Mammary epithelial cell (primary cell): ENCODE measurements around the gene AUTS2.

Experiments
- CTCF ChIP-seq, 2 donors: IDR thresholded peaks in 1 of 2; conservative IDR thresholded peaks in 1 of 2; 2 replicates each; pipeline ENCODE4 v1.5.1; 2011 to 2012; ENCODE audit warnings: inconsistent platforms in 2 of 2, low read length in 2 of 2, mild to moderate bottlenecking in 2 of 2, control low read depth in 1 of 2, low read depth in 1 of 2; ENCODE audit not compliant: insufficient read depth in 1 of 2; ENCODE audit errors: extremely low read depth in 1 of 2
- EZH2 ChIP-seq: IDR thresholded peaks from 2 replicates; pipeline ENCODE4 v1.6.1; 2012; ENCODE audit warnings: low read length, inconsistent platforms, borderline replicate concordance

DNA sequence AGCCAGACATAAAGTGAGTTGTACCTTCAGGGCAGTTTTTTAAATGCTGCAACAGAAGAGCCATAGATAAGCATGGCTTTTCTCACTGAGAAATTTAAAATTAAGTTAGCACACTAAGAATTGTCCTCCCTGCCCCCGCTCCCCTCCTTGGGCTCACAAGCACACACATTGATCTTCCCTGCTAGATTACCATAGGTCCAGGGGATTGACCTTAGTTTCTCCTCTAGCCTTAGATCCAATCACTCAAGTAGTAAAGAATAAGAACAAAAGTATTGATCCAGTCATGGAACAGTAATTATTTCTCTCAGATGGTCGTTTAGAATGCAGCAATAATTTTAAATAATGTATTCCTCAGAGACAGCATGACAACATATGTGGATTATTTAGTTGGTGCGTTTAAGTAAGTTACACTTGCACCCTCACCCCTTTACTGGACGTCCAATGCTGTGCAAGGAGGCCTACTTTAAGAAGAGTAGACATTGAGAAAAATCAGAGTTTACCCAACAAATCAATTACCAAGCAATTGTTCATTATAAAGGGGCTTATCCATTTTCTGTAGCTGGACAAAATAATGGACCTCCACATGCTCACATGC, 850.1 kb downstream of the AUTS2 start:
- TF ChIP-seq CTCF (conservative IDR thresholded peaks at IDR 0.05 in 1 of 2, IDR thresholded peaks at IDR 0.05 in 1 of 2; ENCODE audit: extremely low read depth in 1 of 2, insufficient read depth in 1 of 2, low read depth in 1 of 2, low read length in 2 of 2), result no peak
- no peak for TF ChIP-seq EZH2
